SK-N-SH treated with all-trans-retinoic acid at 6 μM for 48 hours (cell line): ENCODE measurements around the gene TRIM24.

Source experiments
- ATAC-seq: fragments of 200-7000 bp; cut with Tn5 transposase; 3 replicates; pipeline ENCODE4 v1.9.1; 2020; ENCODE audit warnings: mild to moderate bottlenecking, moderate library complexity
- ARNTL ChIP-seq: fragments of 450-650 bp; formaldehyde crosslinking; IDR thresholded peaks from 2 replicates; pipeline ENCODE4 v1.5.0; 2020; ENCODE audit warnings: low read depth, mild to moderate bottlenecking, moderate library complexity, borderline replicate concordance
- BACH2 ChIP-seq: fragments of 250-450 bp; sonication (Bioruptor Pico); IDR thresholded peaks from 2 replicates; pipeline ENCODE4 v1.9.0; 2021; ENCODE audit warnings: mild to moderate bottlenecking, borderline replicate concordance
- ESRRG ChIP-seq: fragments of 250-450 bp; sonication (Bioruptor Pico); IDR thresholded peaks from 2 replicates; pipeline ENCODE4 v1.6.1; 2021; ENCODE audit warnings: mild to moderate bottlenecking
- ISL1 ChIP-seq: fragments of 250-450 bp; sonication (Bioruptor Pico); IDR thresholded peaks from 2 replicates; pipeline ENCODE4 v2.1.2; 2022; ENCODE audit warnings: mild to moderate bottlenecking, moderate library complexity
- OSR1 ChIP-seq: fragments of 250-450 bp; sonication (Bioruptor Pico); IDR thresholded peaks from 2 replicates; pipeline ENCODE4 v1.8.0; 2022; ENCODE audit warnings: moderate library complexity, mild to moderate bottlenecking, inconsistent platforms
- PPARA ChIP-seq: fragments of 250-450 bp; sonication (Bioruptor Pico); IDR thresholded peaks from 2 replicates; pipeline ENCODE4 v1.5.0; 2020; ENCODE audit warnings: mild to moderate bottlenecking, borderline replicate concordance
- RARB ChIP-seq: fragments of 250-450 bp; sonication (Bioruptor Pico); IDR thresholded peaks from 2 replicates; pipeline ENCODE4 v1.8.0; 2021; ENCODE audit warnings: mild to moderate bottlenecking, moderate library complexity
- SNAI2 ChIP-seq: fragments of 250-450 bp; sonication (Bioruptor Pico); IDR thresholded peaks from 2 replicates; pipeline ENCODE4 v1.5.0; 2020; ENCODE audit warnings: mild to moderate bottlenecking, moderate library complexity
- TCF4 ChIP-seq: fragments of 250-450 bp; sonication (Bioruptor Pico); IDR thresholded peaks from 2 replicates; pipeline ENCODE4 v1.8.0; 2021; ENCODE audit warnings: mild to moderate bottlenecking, moderate library complexity, borderline replicate concordance
- TOX ChIP-seq: fragments of 250-450 bp; sonication (Bioruptor Pico); IDR thresholded peaks from 2 replicates; pipeline ENCODE4 v1.8.0; 2021; ENCODE audit warnings: mild to moderate bottlenecking, moderate library complexity, borderline replicate concordance
- ZFP3 ChIP-seq: fragments of 250-450 bp; sonication (Bioruptor Pico); IDR thresholded peaks from 2 replicates; pipeline ENCODE4 v1.5.0; 2020; ENCODE audit warnings: mild to moderate bottlenecking, moderate library complexity
- ZFP30 ChIP-seq: fragments of 450-650 bp; formaldehyde crosslinking; IDR thresholded peaks from 2 replicates; pipeline ENCODE4 v1.5.0; 2022; ENCODE audit warnings: mild to moderate bottlenecking, moderate library complexity
- ZNF70 ChIP-seq: fragments of 450-650 bp; formaldehyde crosslinking; IDR thresholded peaks from 2 replicates; pipeline ENCODE4 v1.5.0; 2020; ENCODE audit warnings: mild to moderate bottlenecking, moderate library complexity
- ZNF8 ChIP-seq: fragments of 450-650 bp; formaldehyde crosslinking; IDR thresholded peaks from 2 replicates; pipeline ENCODE4 v1.5.0; 2020; ENCODE audit warnings: mild to moderate bottlenecking, moderate library complexity
- TF ChIP-seq, protein P1 (sequence below): fragments of 250-450 bp; sonication (Bioruptor Pico); IDR thresholded peaks from 2 replicates; pipeline ENCODE4 v1.5.1; 2021; ENCODE audit warnings: mild to moderate bottlenecking, moderate library complexity
- TF ChIP-seq, protein P2 (sequence below): fragments of 250-450 bp; sonication (Bioruptor Pico); IDR thresholded peaks from 2 replicates; pipeline ENCODE4 v1.5.0; 2020; ENCODE audit warnings: mild to moderate bottlenecking, moderate library complexity
- TF ChIP-seq, protein P3 (sequence below): fragments of 250-450 bp; sonication (Bioruptor Pico); IDR thresholded peaks from 2 replicates; pipeline ENCODE4 v1.5.1; 2020; ENCODE audit warnings: low read depth, mild to moderate bottlenecking, moderate library complexity

TRIM24 gene

GRCh38 chr7:138515001-138515528 lies 55.0 kb downstream of the TRIM24 start:
- ATAC-seq, result no peak
- TF ChIP-seq ZNF70 (CRISPR knock-in tag), result no peak
- no peak for TF ChIP-seq TCF4

DNA sequence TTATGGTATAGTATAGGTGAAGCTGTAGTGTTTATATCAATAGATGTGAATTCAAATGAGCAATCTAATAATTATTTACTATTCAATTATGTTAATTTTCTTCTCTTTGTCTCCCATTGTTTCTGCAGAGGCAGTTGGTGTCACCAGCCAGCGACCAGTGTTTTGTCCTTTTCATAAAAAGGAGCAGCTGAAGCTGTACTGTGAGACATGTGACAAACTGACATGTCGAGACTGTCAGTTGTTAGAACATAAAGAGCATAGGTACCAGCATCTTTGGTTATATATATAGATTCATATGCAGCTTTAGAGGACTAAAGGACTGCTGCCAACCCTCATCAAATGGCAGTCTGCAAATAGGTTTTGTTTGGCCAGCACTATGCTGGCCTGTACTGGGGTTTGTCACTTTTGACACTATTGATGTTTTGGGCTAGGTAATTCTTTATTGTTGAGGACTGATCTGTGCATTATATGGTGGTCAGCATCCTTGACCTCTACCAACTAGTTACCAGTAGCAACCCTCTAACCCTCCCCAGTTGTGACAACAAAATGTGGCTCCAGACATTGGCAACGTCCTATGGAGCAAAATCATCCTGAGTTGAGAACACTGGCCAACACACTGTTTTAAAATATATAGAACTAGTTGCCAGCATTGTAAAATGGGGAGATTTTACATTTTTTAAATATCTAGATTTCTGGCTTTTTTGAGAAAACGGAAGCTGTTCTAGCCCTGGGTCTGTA lies 59.2 kb downstream of the TRIM24 start:
- no peak for ATAC-seq
- TF ChIP-seq, protein P1, sequence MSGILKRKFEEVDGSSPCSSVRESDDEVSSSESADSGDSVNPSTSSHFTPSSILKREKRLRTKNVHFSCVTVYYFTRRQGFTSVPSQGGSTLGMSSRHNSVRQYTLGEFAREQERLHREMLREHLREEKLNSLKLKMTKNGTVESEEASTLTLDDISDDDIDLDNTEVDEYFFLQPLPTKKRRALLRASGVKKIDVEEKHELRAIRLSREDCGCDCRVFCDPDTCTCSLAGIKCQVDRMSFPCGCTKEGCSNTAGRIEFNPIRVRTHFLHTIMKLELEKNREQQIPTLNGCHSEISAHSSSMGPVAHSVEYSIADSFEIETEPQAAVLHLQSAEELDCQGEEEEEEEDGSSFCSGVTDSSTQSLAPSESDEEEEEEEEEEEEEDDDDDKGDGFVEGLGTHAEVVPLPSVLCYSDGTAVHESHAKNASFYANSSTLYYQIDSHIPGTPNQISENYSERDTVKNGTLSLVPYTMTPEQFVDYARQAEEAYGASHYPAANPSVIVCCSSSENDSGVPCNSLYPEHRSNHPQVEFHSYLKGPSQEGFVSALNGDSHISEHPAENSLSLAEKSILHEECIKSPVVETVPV, result no peak
- TF ChIP-seq, protein P2, sequence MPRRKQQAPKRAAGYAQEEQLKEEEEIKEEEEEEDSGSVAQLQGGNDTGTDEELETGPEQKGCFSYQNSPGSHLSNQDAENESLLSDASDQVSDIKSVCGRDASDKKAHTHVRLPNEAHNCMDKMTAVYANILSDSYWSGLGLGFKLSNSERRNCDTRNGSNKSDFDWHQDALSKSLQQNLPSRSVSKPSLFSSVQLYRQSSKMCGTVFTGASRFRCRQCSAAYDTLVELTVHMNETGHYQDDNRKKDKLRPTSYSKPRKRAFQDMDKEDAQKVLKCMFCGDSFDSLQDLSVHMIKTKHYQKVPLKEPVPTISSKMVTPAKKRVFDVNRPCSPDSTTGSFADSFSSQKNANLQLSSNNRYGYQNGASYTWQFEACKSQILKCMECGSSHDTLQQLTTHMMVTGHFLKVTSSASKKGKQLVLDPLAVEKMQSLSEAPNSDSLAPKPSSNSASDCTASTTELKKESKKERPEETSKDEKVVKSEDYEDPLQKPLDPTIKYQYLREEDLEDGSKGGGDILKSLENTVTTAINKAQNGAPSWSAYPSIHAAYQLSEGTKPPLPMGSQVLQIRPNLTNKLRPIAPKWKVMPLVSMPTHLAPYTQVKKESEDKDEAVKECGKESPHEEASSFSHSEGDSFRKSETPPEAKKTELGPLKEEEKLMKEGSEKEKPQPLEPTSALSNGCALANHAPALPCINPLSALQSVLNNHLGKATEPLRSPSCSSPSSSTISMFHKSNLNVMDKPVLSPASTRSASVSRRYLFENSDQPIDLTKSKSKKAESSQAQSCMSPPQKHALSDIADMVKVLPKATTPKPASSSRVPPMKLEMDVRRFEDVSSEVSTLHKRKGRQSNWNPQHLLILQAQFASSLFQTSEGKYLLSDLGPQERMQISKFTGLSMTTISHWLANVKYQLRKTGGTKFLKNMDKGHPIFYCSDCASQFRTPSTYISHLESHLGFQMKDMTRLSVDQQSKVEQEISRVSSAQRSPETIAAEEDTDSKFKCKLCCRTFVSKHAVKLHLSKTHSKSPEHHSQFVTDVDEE (CRISPR knock-in tag), result no peak
- TF ChIP-seq ISL1 (CRISPR knock-in tag) (no peak), ZNF8 (no peak), PPARA (CRISPR knock-in tag) (no peak), ESRRG (no peak), ZFP3 (CRISPR knock-in tag) (no peak), BACH2 (CRISPR knock-in tag) (no peak)
- TF ChIP-seq, protein P3, sequence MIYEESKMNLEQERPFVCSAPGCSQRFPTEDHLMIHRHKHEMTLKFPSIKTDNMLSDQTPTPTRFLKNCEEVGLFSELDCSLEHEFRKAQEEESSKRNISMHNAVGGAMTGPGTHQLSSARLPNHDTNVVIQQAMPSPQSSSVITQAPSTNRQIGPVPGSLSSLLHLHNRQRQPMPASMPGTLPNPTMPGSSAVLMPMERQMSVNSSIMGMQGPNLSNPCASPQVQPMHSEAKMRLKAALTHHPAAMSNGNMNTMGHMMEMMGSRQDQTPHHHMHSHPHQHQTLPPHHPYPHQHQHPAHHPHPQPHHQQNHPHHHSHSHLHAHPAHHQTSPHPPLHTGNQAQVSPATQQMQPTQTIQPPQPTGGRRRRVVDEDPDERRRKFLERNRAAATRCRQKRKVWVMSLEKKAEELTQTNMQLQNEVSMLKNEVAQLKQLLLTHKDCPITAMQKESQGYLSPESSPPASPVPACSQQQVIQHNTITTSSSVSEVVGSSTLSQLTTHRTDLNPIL (CRISPR knock-in tag), result no peak
- TF ChIP-seq, all 23 proteins: peak for 0

DNA sequence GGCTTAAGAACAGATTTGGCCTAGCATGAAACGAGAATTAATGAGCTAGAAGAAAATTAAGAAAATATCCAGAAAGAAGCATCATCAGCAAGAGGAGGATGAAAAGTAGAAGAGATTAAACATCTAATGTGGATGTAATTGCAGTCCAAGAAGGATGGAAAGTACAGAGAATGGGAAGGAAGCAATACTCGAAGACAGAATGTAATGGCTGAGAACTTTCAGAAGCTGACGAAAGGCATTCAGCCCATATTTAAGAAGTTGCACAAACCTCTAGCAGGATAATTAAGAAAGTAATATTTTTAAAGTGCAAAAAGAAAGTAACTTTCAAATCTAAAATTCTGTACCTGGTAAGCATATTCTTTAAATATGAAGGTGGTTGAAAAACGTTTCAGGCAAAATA lies 60.7 kb downstream of the TRIM24 start:
- no peak for ATAC-seq
- TF ChIP-seq, protein P1, result no peak
- TF ChIP-seq SNAI2 (CRISPR knock-in tag) (no peak), ISL1 (CRISPR knock-in tag) (no peak), ZFP30 (CRISPR knock-in tag) (no peak), RARB (CRISPR knock-in tag) (no peak), ESRRG (no peak)
- TF ChIP-seq, protein P2 (CRISPR knock-in tag), result no peak

DNA sequence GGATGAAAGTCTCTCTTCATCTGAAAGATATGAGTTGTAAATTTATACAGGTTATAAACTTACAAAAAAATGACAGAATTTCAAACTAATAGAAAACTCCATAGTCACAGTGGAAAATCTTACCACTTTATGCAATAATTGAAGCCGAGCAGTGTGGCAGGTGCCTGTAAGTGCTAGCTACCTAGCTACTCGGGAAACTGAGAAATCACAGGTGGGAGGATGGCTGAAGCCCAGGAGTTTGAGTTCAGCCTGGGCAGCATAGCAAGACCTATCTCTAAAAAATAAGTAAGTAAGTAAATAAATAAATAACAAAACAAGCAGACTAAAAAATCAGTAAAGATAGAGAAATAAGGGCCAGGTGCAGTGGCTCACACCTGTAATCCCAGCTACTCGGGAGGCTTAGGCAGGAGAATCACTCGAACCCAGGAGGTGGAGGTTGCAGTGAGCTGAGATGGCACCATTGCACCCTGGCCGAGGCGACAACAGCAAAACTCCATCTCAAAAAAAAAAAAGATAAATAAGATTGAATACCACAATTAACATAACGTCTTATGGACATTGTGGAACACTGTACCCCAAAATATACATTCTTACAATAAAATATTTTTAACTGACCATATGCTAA lies 61.9 kb downstream of the TRIM24 start:
- no peak for ATAC-seq
- no peak for TF ChIP-seq SNAI2 (CRISPR knock-in tag)
- no peak for TF ChIP-seq TOX (CRISPR knock-in tag)
- TF ChIP-seq ZNF8, result no peak
- TF ChIP-seq PPARA (CRISPR knock-in tag), result no peak
- TF ChIP-seq, protein P3 (CRISPR knock-in tag), result no peak
- no peak for TF ChIP-seq OSR1
- no peak for TF ChIP-seq ESRRG
- TF ChIP-seq, protein P1, result no peak
- TF ChIP-seq, protein P2 (CRISPR knock-in tag), result no peak
- TF ChIP-seq ARNTL (CRISPR knock-in tag), result no peak
